Spinal cord (tissue), 10 donors: ENCODE results near the gene UBR7. TPM values are rescaled to one million over a fixed set of nuclear protein-coding genes. Genes with fewer than 3 reads are reported as not detected.
A peak's percentile ranks its signal among the peaks of the same experiment; 100 is the strongest.
"Not testable (repeated sequence)": the region's sequence is repeated elsewhere in the genome, so short reads cannot be mapped to it uniquely, and the experiment has no call there.

Experiments used
- DNase-seq, 6 donors: peaks; one replicate each; pipeline versions ENCODE4 v3.0.0 to v3.0.0-alpha.2; 2013 to 2015; ENCODE audit warnings: low spot score in 6 of 6, low read depth in 4 of 6
- H3K27ac ChIP-seq: one replicate; pipeline ENCODE4 v1.5.1; 2013; ENCODE audit warnings: low read depth, low read length, control low read depth
- H3K27me3 ChIP-seq: one replicate; pipeline ENCODE4 v1.6.1; 2013; ENCODE audit warnings: low read length; ENCODE audit not compliant: control insufficient read depth, insufficient read depth
- H3K36me3 ChIP-seq: one replicate; pipeline ENCODE4 v1.6.1; 2013; ENCODE audit warnings: low read length; ENCODE audit not compliant: control insufficient read depth, insufficient read depth
- H3K4me1 ChIP-seq: one replicate; pipeline ENCODE4 v1.6.1; 2013; ENCODE audit warnings: low read length; ENCODE audit not compliant: control insufficient read depth, insufficient read depth
- H3K4me3 ChIP-seq: one replicate; pipeline ENCODE4 v1.5.1; 2013; ENCODE audit warnings: low read depth, low read length, control low read depth
- H3K9me3 ChIP-seq: one replicate; pipeline ENCODE4 v1.6.1; 2013; ENCODE audit warnings: low read length; ENCODE audit not compliant: control insufficient read depth, insufficient read depth
- WGBS: methylation state at CpG from one replicate; pipeline ENCODE4 v1.1.5; 2013; ENCODE audit warnings: missing lambda C conversion rate; ENCODE audit not compliant: insufficient coverage; 5-methylcytosine and 5-hydroxymethylcytosine counted together
- long read RNA-seq, 4 donors: transcript quantifications; one replicate each; lab custom pipeline, GENCODE V29; 2026
- polyA plus RNA-seq, 2 donors: library from polyadenylated mRNA; unstranded; fragments of 120-200 nt; gene quantifications; one replicate each; pipeline ENCODE4 v1.2.1, GENCODE V29; 2013; ENCODE audit not compliant: insufficient read length in 2 of 2
- total RNA-seq, 2 donors: library from RNA; depleted of rRNA in 1 of 2; stranded (reverse); fragments of 120-200 nt in 1 of 2; fragments of >200 nt in 1 of 2; gene quantifications; one replicate each; pipeline versions ENCODE4 v1.2.3 to v1.2.4, GENCODE V29; 2013 to 2014
- donor health status: healthy.

The UBR7 gene, protein sequence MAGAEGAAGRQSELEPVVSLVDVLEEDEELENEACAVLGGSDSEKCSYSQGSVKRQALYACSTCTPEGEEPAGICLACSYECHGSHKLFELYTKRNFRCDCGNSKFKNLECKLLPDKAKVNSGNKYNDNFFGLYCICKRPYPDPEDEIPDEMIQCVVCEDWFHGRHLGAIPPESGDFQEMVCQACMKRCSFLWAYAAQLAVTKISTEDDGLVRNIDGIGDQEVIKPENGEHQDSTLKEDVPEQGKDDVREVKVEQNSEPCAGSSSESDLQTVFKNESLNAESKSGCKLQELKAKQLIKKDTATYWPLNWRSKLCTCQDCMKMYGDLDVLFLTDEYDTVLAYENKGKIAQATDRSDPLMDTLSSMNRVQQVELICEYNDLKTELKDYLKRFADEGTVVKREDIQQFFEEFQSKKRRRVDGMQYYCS
- 10 to 100 TPM; 28.2 to 40.1 TPM for total RNA-seq
- 10 to 100 TPM; 38.2 to 41.4 TPM for polyA plus RNA-seq
- long read RNA-seq, donor 1, transcript UBR7-201 (11 exons, 3,694 nt) = major isoform, 6 of 7 reads
- long read RNA-seq, donor 1, partial matches to known transcripts = 0 of 7 reads
- long read RNA-seq, donor 1, other reads (novel, unspliced or antisense) = 0 of 7 reads
- long read RNA-seq, donor 2, transcript UBR7-201 (11 exons, 3,694 nt) = major isoform, 5 of 5 reads
- long read RNA-seq, donor 2, partial matches to known transcripts = 0 of 5 reads
- long read RNA-seq, donor 2, other reads (novel, unspliced or antisense) = 0 of 5 reads
- long read RNA-seq, donor 3, transcript UBR7-201 (11 exons, 3,694 nt) = major isoform, 10 of 12 reads
- long read RNA-seq, donor 3, partial matches to known transcripts = 0 of 12 reads
- long read RNA-seq, donor 3, other reads (novel, unspliced or antisense) = 0 of 12 reads
- long read RNA-seq, donor 4, transcript UBR7-201 (11 exons, 3,694 nt) = major isoform, 10 of 11 reads
- long read RNA-seq, donor 4, partial matches to known transcripts = 0 of 11 reads
- long read RNA-seq, donor 4, other reads (novel, unspliced or antisense) = 0 of 11 reads

DNA sequence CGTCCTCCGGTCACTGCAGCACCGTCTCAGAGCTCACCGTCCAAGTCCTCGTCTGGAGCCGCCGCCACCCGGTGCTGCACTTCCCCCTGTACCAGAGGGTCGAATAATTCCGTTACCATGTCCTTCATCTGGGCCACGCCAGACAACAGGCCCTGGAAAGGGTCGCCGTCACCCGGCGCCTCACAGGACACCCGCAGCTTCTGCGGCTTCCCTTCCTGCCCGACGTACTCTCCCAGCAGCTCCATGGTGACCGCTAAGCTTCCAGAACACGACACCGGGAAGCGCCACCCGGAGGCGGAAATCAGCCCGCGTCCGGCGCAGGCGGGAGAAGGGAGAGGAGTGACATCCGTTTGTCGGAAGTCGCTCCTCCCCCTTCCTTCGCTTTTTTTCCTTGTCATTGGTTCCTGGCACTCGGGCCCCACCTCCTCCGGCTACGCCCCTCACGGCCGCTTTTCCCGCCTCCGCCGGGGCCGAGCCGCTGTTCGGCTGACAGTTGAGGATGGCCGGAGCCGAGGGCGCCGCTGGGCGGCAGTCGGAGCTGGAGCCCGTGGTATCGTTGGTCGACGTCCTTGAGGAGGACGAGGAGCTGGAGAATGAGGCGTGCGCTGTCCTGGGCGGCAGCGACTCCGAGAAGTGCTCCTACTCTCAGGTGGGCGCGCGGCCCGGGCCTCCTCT is at the start of gene UBR7, which contains the start of gene GON7:
TSS of gene UBR7 (plus strand) at position 464 of the 675 bp plus-strand sequence. CDS start at position 500, 36 bp downstream.
TSS of gene GON7 (minus strand) at position 273 of the 675 bp plus-strand sequence. CDS start at position 245, 28 bp downstream.
- H3K4me1 ChIP-seq = peaks cover 13% of the 10 kb centered on the region
- WGBS = 0% methylated on average over 60 of the region's 65 CpGs
- H3K27ac ChIP-seq = peak within 1 kb of the TSS; percentile 86
- no peaks in the 10 kb centered on the region for H3K9me3 ChIP-seq
- no peaks in the 10 kb centered on the region for H3K27me3 ChIP-seq
- DNase-seq = peak; percentile 87 to 99 (median 94)
- H3K36me3 ChIP-seq = peaks cover 11% of the 10 kb centered on the region
- H3K4me3 ChIP-seq = peak within 1 kb of the TSS; percentile 82

DNA sequence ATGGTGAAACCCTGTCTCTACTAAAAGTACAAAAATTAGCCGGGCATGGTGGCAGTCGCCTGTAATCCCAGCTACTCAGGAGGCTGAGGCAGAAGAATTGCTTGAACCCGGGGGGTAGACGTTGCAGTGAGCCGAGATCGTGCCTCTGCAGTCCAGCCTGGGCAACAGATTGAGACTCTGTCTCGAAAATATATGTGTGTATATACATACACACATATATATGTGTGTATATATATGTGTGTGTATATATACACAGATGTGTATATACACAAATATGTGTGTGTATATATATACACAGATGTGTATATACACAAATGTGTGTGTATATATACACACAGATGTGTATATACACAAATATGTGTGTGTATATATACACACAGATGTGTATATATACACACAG is 48.7 kb upstream of the UBR7 start:
- not testable (repeated sequence) for H3K4me3 ChIP-seq, H3K4me1 ChIP-seq, H3K36me3 ChIP-seq, H3K9me3 ChIP-seq, H3K27ac ChIP-seq, DNase-seq, H3K27me3 ChIP-seq
- WGBS = 100% methylated on average over 2 of the region's 7 CpGs

DNA sequence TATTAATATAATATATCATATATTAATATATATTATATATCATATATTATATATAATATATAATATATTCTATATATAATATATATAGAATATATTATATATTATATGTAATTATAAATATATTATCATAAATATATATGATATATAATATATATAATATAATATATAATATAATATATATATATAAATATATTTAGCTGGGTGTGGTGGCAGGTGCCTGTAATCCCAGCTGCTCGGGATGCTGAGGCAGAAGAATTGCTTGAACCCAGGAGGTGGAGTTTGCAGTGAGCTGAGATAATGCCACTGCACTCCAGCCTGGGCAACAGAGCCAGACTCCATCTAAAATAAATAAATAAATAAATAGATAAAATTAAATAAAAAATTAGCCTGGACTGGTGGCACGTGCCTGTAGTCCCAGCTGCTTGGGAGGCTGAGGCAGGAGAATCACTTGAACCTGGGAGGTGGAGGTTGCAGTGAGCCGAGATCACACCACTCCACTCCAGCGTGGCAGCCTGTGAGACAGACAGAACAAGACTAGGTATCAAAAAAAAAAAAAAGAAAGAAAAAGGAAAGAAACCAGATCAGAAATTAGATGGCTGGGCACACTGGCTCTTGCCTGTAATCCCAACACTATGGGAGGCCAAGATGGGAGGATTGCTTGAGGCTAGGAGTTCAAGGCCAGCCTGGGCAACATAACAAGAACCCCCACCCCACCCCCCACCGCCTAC is 47.3 kb upstream of the UBR7 start:
- WGBS = no CpG with 5 or more reads among the region's 5 CpGs

DNA sequence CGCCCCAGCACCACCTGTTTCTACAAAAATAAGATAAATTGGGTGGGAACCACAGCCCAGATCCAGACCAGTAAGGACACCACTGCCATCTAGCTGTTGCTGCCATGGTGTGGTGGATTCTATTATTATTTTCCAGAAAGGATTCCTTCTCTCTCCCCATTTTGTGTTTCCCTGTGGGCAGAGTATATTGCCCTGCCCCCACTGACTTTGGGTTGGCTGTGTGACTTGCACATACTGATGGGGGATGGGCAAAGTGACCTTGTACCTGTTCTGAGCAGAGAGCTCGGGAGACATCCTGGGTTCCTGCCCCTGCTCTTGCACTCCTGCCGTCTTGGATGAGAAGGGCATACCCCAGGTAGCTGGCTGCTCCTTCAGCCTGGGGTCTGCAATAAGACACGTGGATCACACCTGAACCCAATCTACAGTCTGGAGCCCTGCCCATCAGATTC is 46.7 kb upstream of the UBR7 start:
- Histone ChIP-seq H3K9me3 (no peaks in the 10 kb centered on the region), H3K4me1 (no peaks in the 10 kb centered on the region), H3K27ac (no peak overlapping the region), H3K36me3 (no peaks in the 10 kb centered on the region), H3K27me3 (no peaks in the 10 kb centered on the region), H3K4me3 (no peak overlapping the region)
- peak in 1 of 6 donors; percentile 31 for DNase-seq
- 46% methylated on average over 3 of the region's 4 CpGs for WGBS

More for the DNA sequence above, 47.3 kb upstream of the UBR7 start:
- H3K9me3 ChIP-seq, H3K27me3 ChIP-seq, H3K27ac ChIP-seq, H3K4me1 ChIP-seq, H3K36me3 ChIP-seq, DNase-seq, H3K4me3 ChIP-seq: not testable (repeated sequence)

DNA sequence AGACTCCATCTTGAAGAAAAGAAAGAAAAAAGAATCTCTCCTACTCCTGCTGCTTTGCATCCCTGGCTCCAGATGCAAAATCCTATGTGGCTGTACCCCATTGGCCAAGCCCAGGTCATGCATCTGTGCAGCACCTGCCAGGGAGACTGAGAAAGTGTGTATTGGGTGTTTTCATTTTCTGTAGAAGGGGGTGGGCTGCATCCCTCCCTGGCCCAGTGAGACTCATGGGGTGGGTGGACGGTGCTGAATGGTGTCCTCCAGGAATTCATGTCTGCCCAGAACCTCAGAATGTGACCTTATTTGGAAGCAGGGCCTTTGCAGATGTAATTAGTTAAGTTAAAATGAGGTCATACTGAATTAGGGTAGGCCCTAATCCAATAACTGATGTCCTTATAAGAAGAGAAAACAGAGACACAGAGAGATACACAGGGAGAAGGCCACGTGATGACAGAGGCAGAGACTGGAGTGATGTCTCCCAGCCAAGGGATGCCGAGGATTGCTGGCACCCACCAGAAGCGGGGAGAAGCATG is 45.6 kb upstream of the UBR7 start:
- Histone ChIP-seq H3K36me3 (no peaks in the 10 kb centered on the region), H3K4me1 (no peaks in the 10 kb centered on the region), H3K27me3 (no peaks in the 10 kb centered on the region), H3K9me3 (no peaks in the 10 kb centered on the region), H3K27ac (no peak overlapping the region), H3K4me3 (no peak overlapping the region)
- no peak for DNase-seq
- WGBS = 74% methylated on average over 4 of the region's 4 CpGs

DNA sequence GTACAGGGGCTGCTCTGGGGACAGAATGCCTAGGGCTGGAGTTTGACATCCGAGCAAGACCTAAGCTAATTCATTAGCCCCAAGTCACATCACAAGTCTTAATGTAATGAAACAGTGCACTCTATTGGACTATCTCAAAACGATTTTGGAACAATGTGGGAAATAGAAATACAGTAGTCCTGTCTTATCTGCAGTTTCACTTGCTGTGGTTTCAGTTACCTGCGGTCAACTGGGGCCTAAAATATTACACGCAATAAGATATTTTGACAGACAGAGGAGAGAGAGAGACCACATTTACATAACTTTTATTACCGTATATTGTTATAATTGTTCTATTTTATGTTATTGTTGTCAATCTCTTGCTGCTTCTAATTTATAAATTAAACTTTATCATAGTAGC is 43.5 kb upstream of the UBR7 start:
- H3K9me3 ChIP-seq = no peaks in the 10 kb centered on the region
- no peaks in the 10 kb centered on the region for H3K27me3 ChIP-seq
- no peak for DNase-seq
- H3K4me1 ChIP-seq = no peaks in the 10 kb centered on the region
- no peak overlapping the region for H3K4me3 ChIP-seq
- H3K27ac ChIP-seq = no peak overlapping the region
- WGBS = no CpG with 5 or more reads among the region's 5 CpGs
- no peaks in the 10 kb centered on the region for H3K36me3 ChIP-seq

DNA sequence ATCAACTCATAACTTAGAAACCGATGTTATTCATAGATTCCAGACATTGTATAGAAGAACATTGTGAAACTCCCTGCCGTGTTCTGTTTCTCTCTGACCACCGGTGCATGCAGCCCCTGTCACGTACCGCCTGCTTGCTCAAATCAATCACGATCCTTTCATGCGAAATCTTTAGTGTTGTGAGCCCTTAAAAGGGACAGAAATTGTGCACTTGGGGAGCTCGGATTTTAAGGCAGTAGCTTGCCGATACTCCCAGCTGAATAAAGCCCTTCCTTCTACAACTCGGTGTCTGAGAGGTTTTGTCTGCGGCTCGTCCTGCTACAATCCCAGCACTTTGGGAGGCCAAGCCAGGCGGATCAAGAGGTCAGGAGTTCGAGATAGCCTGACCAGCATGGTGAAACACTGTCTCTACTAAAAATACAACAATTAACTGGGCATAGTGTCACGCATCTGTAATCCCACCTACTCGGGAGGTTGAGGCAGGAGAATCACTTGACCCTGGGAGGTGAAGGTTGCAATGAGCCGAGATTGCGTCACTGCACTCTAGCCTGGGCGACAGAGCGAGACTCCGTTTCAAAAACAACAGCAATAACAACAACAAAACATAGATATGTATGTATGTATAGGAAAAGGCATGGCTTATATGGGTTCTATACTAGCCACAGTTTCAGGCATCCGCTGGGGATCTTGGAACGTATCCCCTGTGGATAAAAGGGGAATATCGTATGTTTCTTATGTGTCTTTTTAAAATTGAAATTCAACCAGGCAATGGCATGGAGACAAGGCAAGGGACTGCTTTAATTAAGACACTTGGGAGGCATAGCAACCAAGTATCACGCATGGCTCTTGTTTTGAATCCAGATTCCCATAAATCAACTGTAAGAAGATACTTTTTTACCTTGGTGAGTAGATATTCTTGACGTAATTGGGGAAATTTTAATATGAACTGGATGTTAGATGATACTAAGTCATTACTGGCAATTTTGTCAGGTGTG is 41.5 kb upstream of the UBR7 start:
- DNase-seq, H3K9me3 ChIP-seq, H3K27ac ChIP-seq, H3K36me3 ChIP-seq, H3K4me1 ChIP-seq, H3K27me3 ChIP-seq, H3K4me3 ChIP-seq: not testable (repeated sequence)
- WGBS = 74% methylated on average over 8 of the region's 26 CpGs

DNA sequence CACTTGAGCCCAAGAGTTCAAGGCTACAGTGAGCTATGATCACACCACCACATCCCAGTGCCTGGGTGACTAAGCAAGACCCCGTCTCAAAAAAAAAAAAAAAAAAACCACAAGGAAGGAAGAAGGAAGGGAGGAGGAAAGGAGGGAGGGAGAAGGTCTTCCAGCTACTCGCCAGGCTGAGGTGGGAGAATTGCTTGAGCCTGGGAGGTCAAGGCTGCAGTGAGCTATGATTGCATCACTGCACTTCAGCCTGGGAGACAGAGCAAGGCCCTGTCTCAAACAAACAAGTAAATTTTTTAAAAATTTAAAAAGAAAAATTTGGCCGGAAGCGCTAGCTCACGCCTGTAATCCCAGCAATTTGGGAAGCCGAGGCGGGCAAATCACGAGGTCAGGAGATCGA is 38.4 kb upstream of the UBR7 start:
- H3K9me3 ChIP-seq, H3K4me1 ChIP-seq, DNase-seq, H3K27me3 ChIP-seq, H3K27ac ChIP-seq, H3K4me3 ChIP-seq, H3K36me3 ChIP-seq: not testable (repeated sequence)
- 100% methylated on average over 7 of the region's 9 CpGs for WGBS
